Upper lobe of left lung (tissue), 4 donors: ENCODE results near the gene MFSD2B.

Source experiments
- CTCF ChIP-seq, 6 experiments: fragments of 450-650 bp in 4 of 6; fragments of 200-600 bp in 2 of 6; sonication (generic) in 2 of 6; IDR thresholded peaks; one replicate each; pipeline ENCODE4 v1.5.1; 2016 to 2019; ENCODE audit warnings: antibody characterized with exemption in 6 of 6
- EP300 ChIP-seq, 4 donors: sonication (generic); formaldehyde crosslinking; IDR thresholded peaks; one replicate each; pipeline ENCODE4 v1.5.1; 2017; ENCODE audit warnings: antibody characterized with exemption in 4 of 4, control low read depth in 2 of 4

GRCh38 chr2:24075259-24075658 lies 65.4 kb downstream of the MFSD2B start:
- TF ChIP-seq CTCF (IDR thresholded peaks at IDR 0.05) (no peak), EP300 (IDR thresholded peaks at IDR 0.05) (no peak)
